Testis (tissue), 2 donors: ENCODE data around the gene SLC9A1.

Experiments
- CTCF ChIP-seq, 3 experiments: fragments of 450-650 bp in 2 of 3; fragments of 200-600 bp in 1 of 3; sonication (generic) in 1 of 3; IDR thresholded peaks; one replicate each; pipeline ENCODE4 v1.5.1; 2016 to 2019; ENCODE audit warnings: antibody characterized with exemption in 3 of 3, mild to moderate bottlenecking in 2 of 3, moderate library complexity in 1 of 3
- POLR2A ChIP-seq: fragments of 450-650 bp; IDR thresholded peaks from one replicate; pipeline ENCODE4 v1.6.1; 2017; ENCODE audit warnings: antibody characterized with exemption, mild to moderate bottlenecking, moderate library complexity

DNA sequence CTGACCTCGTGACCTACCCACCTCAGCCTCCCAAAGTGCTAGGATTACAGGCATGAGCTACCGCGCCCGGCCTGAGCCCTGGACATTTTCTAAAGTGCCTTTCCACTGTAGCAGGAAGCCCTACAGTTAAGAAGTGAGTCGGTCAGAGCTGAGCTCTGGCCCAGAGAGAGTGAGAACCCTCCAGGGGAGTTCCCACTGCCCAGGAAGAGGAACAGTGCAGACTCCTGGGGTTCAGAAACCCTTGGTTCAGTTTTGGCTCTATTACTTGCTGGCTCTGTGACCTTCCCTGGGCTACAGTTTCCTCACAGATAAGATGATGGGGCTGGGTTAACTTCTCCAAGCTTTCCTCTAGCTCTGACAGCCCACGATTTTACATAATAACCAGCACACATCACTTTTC lies 20.9 kb downstream of the SLC9A1 start:
- TF ChIP-seq CTCF (IDR thresholded peaks at IDR 0.05), result no peak
- no peak for TF ChIP-seq POLR2A
